ENCODE results near the gene CELF6. TPM values are rescaled to one million over a fixed set of nuclear protein-coding genes. Genes with fewer than 3 reads are reported as not detected.

Gene CELF6
- total RNA-seq, 1 experiment from 2014 or later: not detected

- DNase-seq: peak; percentile 90 to 99
- Histone ChIP-seq H3K4me2 (peak within 1 kb of the TSS; percentile 77), H3K79me2 (ENCODE audit: low read depth) (peaks cover 22% of the 10 kb centered on the region), H3F3A (ENCODE audit: insufficient read depth, low read depth) (no peaks in the 10 kb centered on the region; the same call in 1 of the 2 replicates), H3K9me3 (ENCODE audit: insufficient read depth, low read depth) (no peaks in the 10 kb centered on the region), H4K20me1 (ENCODE audit: insufficient read depth) (no peaks in the 10 kb centered on the region), H3K4me3 (peak within 1 kb of the TSS; percentile 85), H3K27me3 (ENCODE audit: insufficient read depth, low read depth) (no peaks in the 10 kb centered on the region), H3K4me1 (replicated peaks; ENCODE audit: insufficient read depth) (peaks cover 18% of the 10 kb centered on the region), H3K27ac (peak within 1 kb of the TSS; percentile 48; the same call in 1 of the 2 replicates), H2AFZ (peak within 1 kb of the TSS; percentile 97), H3K36me3 (ENCODE audit: low read depth) (peaks cover 12% of the 10 kb centered on the region), H3K9me2 (ENCODE audit: insufficient read depth) (no peaks in the 10 kb centered on the region; the same call in 1 of the 2 replicates)
- ChIA-PET CTCF (no interaction called here), POLR2A (ENCODE audit: unreplicated experiment) (no interaction called here)
- intact Hi-C loops (cut with micrococcal nuclease; ENCODE audit: unreplicated experiment): loop anchor here (2.0 to 5.0 kb wide), 2 partner anchors 40 to 74 kb away; partner anchors contain the start of gene PKM
- BruUV-seq (replicated peaks): no TSS peak
- TF ChIP-seq EZH2 (IDR thresholded peaks at IDR 0.05; ENCODE audit: low read depth) (no peak), CTCF (conservative IDR thresholded peaks at IDR 0.05) (no peak; the same call in 1 of the 2 replicates)
These were observed 47.6 kb downstream of the CELF6 start, which contains the start of gene PARP6 for GRCh38 chr15:72272213-72272996. PARP6 (minus strand) TSS chr15:72272554; CDS start chr15:72267477, 5,077 bp downstream.

GRCh38 chr15:72271895-72272212 lies 48.1 kb downstream of the CELF6 start:
- H2AFZ ChIP-seq: peak overlapping the region; percentile 97
- peak overlapping the region; percentile 48; the same call in 1 of the 2 replicates for H3K27ac ChIP-seq
- H4K20me1 ChIP-seq (ENCODE audit: insufficient read depth): no peaks in the 10 kb centered on the region
- H3F3A ChIP-seq (ENCODE audit: insufficient read depth, low read depth): no peaks in the 10 kb centered on the region; the same call in 1 of the 2 replicates
- peak overlapping the region; percentile 77 for H3K4me2 ChIP-seq
- intact Hi-C loops (cut with micrococcal nuclease; ENCODE audit: unreplicated experiment): loop anchor here (2.0 to 5.0 kb wide), 2 partner anchors 40 to 73 kb away; partner anchors contain the start of gene PKM
- H3K36me3 ChIP-seq (ENCODE audit: low read depth): peaks cover 13% of the 10 kb centered on the region
- no peak for DNase-seq
- H3K9me2 ChIP-seq (ENCODE audit: insufficient read depth): no peaks in the 10 kb centered on the region; the same call in 1 of the 2 replicates
- no peaks in the 10 kb centered on the region for H3K27me3 ChIP-seq (ENCODE audit: insufficient read depth, low read depth)
- peaks cover 18% of the 10 kb centered on the region for H3K4me1 ChIP-seq (replicated peaks; ENCODE audit: insufficient read depth)
- no TSS peak for BruUV-seq (replicated peaks)
- POLR2A ChIA-PET (ENCODE audit: unreplicated experiment): no interaction called here
- CTCF ChIA-PET: no interaction called here
- H3K9me3 ChIP-seq (ENCODE audit: insufficient read depth, low read depth): no peaks in the 10 kb centered on the region
- peaks cover 22% of the 10 kb centered on the region for H3K79me2 ChIP-seq (ENCODE audit: low read depth)
- H3K4me3 ChIP-seq: peak overlapping the region; percentile 85
- TF ChIP-seq CTCF (conservative IDR thresholded peaks at IDR 0.05) (no peak), EZH2 (IDR thresholded peaks at IDR 0.05; ENCODE audit: low read depth) (no peak)

GRCh38 chr15:72271221-72271620 lies 48.7 kb downstream of the CELF6 start:
- intact Hi-C loops (cut with micrococcal nuclease; ENCODE audit: unreplicated experiment): loop anchor here (5.0 kb wide), 1 partner anchor 39 kb away; the partner anchor contains the start of gene PKM
- no peaks in the 10 kb centered on the region for H4K20me1 ChIP-seq (ENCODE audit: insufficient read depth)
- H2AFZ ChIP-seq: no peak overlapping the region
- H3K27ac ChIP-seq: no peak overlapping the region
- POLR2A ChIA-PET (ENCODE audit: unreplicated experiment): no interaction called here
- H3K4me2 ChIP-seq: peak overlapping the region; percentile 77
- H3F3A ChIP-seq (ENCODE audit: insufficient read depth, low read depth): no peaks in the 10 kb centered on the region; the same call in 1 of the 2 replicates
- H3K9me3 ChIP-seq (ENCODE audit: insufficient read depth, low read depth): no peaks in the 10 kb centered on the region
- no peaks in the 10 kb centered on the region for H3K27me3 ChIP-seq (ENCODE audit: insufficient read depth, low read depth)
- H3K9me2 ChIP-seq (ENCODE audit: insufficient read depth): no peaks in the 10 kb centered on the region; the same call in 1 of the 2 replicates
- TF ChIP-seq EZH2 (IDR thresholded peaks at IDR 0.05; ENCODE audit: low read depth) (no peak), CTCF (conservative IDR thresholded peaks at IDR 0.05) (no peak)
- BruUV-seq (replicated peaks): TSS peak; percentile 58
- CTCF ChIA-PET: no interaction called here
- no peak for DNase-seq
- peaks cover 16% of the 10 kb centered on the region for H3K36me3 ChIP-seq (ENCODE audit: low read depth)
- H3K79me2 ChIP-seq (ENCODE audit: low read depth): peaks cover 22% of the 10 kb centered on the region
- peaks cover 18% of the 10 kb centered on the region for H3K4me1 ChIP-seq (replicated peaks; ENCODE audit: insufficient read depth)
- peak overlapping the region; percentile 85 for H3K4me3 ChIP-seq

Measured in PC-9 (cell line).